Measurements from ENCODE around the gene ELF1.

The ELF1 gene

DNA sequence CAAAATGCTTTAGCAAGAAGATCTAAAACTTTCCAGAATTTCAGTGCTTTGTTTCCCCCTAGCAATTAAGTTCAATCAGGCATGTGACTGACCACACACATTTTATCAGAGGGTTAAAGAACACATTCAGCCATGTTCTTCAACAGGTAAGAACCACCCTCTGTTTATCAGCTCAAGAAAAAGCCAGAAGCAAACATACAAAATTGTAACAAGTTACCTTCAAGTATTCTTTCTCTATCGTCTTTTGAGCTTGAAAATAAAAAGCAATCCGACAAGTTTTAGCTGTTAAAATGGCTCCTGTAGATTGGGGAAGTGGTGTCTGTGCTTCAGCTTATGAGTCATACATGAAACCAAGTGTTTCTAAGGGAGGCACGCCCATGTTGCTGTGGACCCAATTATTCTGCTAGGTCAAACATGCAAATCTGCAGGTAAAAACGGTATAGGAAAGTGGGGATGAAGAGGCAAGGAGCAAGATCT lies at the start of gene ELF1:
Gene ELF1 (minus strand): TSS at position 306 of the 477 bp plus-strand sequence. CDS start 37,262 bp downstream, outside the sequence.
- H3K4me3 ChIP-seq (ENCODE audit: low read depth, low read length), result peak within 1 kb of the TSS; percentile 17
- in situ Hi-C loops (cut with HindIII; ENCODE audit: low sequenced_read_pairs), result no loop called here
- TF ChIP-seq, protein P1, sequence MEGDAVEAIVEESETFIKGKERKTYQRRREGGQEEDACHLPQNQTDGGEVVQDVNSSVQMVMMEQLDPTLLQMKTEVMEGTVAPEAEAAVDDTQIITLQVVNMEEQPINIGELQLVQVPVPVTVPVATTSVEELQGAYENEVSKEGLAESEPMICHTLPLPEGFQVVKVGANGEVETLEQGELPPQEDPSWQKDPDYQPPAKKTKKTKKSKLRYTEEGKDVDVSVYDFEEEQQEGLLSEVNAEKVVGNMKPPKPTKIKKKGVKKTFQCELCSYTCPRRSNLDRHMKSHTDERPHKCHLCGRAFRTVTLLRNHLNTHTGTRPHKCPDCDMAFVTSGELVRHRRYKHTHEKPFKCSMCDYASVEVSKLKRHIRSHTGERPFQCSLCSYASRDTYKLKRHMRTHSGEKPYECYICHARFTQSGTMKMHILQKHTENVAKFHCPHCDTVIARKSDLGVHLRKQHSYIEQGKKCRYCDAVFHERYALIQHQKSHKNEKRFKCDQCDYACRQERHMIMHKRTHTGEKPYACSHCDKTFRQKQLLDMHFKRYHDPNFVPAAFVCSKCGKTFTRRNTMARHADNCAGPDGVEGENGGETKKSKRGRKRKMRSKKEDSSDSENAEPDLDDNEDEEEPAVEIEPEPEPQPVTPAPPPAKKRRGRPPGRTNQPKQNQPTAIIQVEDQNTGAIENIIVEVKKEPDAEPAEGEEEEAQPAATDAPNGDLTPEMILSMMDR (IDR thresholded peaks at IDR 0.05; ENCODE audit: low read depth, low read length), result no peak
- peak; percentile 70 for DNase-seq (ENCODE audit: low read depth, low spot score)

DNA sequence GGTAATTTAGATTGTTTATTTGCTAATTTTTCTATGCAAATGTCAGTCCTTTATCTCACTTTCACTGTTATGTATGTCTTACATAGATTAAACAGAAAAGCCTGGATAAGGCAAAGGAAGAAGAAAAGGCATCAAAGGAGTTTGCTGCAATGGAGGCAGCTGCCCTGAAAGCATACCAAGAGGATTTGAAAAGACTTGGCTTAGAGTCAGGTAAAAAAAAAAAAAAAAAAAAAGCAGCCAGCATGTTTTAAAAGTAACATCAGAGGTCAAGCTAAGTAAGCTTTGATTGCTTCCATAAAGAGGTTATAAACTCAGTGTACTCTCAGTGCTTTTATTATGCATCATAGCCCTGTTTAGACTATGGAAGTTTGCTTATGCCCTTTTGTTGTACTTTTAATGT lies 46.0 kb upstream of the ELF1 start:
- DNase-seq (ENCODE audit: low read depth, low spot score), result peak; percentile 90
- TF ChIP-seq, protein P1 (IDR thresholded peaks at IDR 0.05; ENCODE audit: low read depth, low read length), result no peak
- in situ Hi-C loops (cut with HindIII; ENCODE audit: low sequenced_read_pairs), result no loop called here
- H3K4me3 ChIP-seq (ENCODE audit: low read depth, low read length), result no peak overlapping the region

DNA sequence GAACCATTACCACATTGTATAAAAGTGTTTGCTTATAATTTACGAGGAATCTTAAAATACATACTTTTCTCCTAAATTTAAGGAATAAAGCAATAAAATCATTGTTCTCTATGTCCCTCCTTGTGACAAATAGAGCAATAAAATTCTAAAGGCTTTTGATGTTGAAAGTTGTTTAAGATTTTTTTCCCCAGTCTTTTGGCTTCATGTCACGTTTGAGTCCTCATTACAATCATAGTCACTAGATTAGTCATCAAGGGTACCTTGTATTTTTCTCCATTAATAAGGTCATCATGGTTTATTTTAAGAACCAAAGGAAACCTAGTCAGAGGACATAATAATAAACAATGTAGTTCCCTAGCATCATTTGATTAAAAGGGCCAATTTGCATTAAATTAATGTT lies 45.4 kb upstream of the ELF1 start:
- DNase-seq (ENCODE audit: low read depth, low spot score), result peak; percentile 77
- TF ChIP-seq, protein P1 (IDR thresholded peaks at IDR 0.05; ENCODE audit: low read depth, low read length), result no peak
- H3K4me3 ChIP-seq (ENCODE audit: low read depth, low read length), result no peak overlapping the region
- in situ Hi-C loops (cut with HindIII; ENCODE audit: low sequenced_read_pairs), result no loop called here

DNA sequence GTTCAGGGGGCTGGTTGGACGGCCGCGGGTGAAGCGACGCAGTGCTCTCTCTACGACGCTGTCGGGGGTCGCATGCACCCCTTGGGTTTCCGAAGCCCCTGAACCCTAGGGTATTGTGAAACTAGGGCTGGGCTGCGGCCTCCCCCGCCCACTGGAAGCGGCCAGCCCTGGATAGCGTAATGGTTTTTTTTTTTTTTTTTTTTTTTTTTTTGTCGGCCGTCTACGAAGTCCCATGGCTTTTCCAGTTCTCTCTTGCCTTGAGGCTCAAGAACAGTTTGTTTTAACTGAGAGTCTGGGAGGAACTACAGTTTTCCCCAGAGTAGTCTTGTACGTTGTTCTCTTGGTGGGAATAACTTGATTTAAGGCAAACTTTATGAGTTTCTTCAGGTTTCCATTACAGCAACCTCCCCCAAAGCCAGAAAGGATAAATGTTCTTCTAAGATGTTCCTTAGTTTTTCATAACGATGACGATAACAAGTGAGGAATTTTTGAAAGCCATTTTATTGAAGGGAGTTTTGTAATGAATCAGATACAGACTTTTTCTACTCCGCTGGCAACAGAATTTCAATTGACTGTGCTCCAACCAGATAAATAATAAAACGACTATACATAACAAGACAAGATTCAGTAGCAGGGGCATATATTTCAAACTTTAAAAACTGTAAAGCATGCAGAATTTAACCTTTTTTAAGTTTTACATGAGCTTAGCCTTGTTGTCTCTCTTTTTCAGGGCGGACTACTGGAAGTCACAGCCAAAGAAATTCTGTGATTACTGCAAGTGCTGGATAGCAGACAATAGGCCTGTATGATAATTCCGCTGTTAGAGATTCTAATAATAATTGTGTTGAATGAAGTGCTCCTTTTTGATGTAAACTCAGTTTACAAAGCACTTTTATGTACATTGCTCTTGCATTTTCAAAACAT lies 43.1 kb upstream of the ELF1 start:
- in situ Hi-C loops (cut with HindIII; ENCODE audit: low sequenced_read_pairs), result no loop called here
- DNase-seq (ENCODE audit: low read depth, low spot score), result peak; percentile 81
- H3K4me3 ChIP-seq (ENCODE audit: low read depth, low read length), result peak overlapping the region; percentile 87
- TF ChIP-seq, protein P1 (IDR thresholded peaks at IDR 0.05; ENCODE audit: low read depth, low read length), result no peak

DNA sequence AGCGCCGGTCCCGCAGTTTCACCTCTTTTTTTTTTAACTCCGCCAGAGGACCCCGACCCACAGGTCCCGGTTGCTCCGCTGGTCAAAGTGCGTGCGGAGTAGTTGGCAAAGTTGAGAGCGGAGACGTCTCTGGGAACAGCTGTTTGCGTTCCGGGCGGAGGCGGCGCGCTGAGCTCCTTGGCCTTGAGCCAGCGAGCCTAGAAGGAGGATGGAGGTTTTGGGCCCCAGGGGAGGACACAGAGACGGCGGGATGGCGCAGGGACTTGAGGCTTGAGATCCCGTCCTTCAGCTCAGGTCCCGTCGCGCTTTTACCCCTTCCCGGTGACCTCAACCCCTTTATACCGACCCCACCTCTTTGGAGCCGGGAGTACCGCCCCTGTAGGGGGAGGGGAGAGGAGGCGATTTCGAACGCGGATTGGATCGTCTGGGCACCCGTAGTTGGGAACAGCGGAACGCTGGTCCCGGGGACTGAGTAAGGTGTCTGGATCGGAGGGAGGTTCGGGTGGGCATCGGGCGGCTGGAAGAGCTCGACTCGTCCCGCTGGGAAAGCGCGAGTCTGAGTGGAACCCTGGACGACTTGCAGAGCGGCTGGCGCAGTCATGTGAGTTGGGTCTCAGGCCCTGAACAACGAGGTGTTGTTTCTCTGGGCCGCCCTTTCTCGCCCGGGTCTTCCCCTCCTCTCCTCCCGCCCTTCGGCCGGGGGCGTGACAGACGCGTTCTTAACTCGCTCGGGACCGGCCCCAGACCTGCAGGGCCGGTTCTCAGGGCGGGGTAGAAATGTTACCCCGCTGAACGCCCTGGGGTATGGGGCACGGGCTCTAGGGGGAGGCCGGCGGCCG lies 42.2 kb upstream of the ELF1 start, which contains the start of gene WBP4:
Gene WBP4 (plus strand): TSS at position 435 of the 839 bp plus-strand sequence. CDS start 165 bp downstream, at position 600.
- in situ Hi-C loops (cut with HindIII; ENCODE audit: low sequenced_read_pairs), result no loop called here
- H3K4me3 ChIP-seq (ENCODE audit: low read depth, low read length), result peak within 1 kb of the TSS; percentile 87
- TF ChIP-seq, protein P1 (IDR thresholded peaks at IDR 0.05; ENCODE audit: low read depth, low read length), result peak; percentile 34

DNA sequence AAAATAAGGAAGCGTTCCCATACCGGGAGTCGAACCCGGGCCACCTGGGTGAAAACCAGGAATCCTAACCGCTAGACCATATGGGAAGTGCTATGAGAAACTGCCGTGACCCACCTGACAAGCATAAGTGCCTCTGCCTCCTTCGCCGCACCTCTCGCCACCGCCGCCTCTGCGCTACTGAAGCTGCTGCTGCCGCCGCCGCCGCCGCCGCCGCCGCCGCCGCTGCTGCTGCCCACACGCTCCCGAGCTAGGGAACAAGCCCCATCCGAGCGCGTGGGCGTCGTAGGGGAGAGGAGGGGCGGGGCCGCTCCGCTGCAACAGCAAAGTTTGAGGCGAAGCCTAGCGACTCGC lies 41.6 kb upstream of the ELF1 start:
- in situ Hi-C loops (cut with HindIII; ENCODE audit: low sequenced_read_pairs), result no loop called here
- peak; percentile 84 for DNase-seq (ENCODE audit: low read depth, low spot score)
- TF ChIP-seq, protein P1 (IDR thresholded peaks at IDR 0.05; ENCODE audit: low read depth, low read length), result no peak

More for the DNA sequence above, 42.2 kb upstream of the ELF1 start, which contains the start of gene WBP4:
- peak; percentile 97 for DNase-seq (ENCODE audit: low read depth, low spot score)

More for the DNA sequence above, 41.6 kb upstream of the ELF1 start:
- peak overlapping the region; percentile 87 for H3K4me3 ChIP-seq (ENCODE audit: low read depth, low read length)
